HG03575 (cell line): ENCODE results near the gene OVOL3.
"Not testable (repeated sequence)": the region's sequence is repeated elsewhere in the genome, so short reads cannot be mapped to it uniquely, and the experiment has no call there.

Source experiments
- ATAC-seq: cut with Tn5 transposase; IDR thresholded peaks from one replicate; pipeline ENCODE4 v1.9.1; 2021; ENCODE audit not compliant: unreplicated experiment, insufficient number of reproducible peaks, low FRiP score; ENCODE audit errors: extremely low read depth

The OVOL3 gene

DNA sequence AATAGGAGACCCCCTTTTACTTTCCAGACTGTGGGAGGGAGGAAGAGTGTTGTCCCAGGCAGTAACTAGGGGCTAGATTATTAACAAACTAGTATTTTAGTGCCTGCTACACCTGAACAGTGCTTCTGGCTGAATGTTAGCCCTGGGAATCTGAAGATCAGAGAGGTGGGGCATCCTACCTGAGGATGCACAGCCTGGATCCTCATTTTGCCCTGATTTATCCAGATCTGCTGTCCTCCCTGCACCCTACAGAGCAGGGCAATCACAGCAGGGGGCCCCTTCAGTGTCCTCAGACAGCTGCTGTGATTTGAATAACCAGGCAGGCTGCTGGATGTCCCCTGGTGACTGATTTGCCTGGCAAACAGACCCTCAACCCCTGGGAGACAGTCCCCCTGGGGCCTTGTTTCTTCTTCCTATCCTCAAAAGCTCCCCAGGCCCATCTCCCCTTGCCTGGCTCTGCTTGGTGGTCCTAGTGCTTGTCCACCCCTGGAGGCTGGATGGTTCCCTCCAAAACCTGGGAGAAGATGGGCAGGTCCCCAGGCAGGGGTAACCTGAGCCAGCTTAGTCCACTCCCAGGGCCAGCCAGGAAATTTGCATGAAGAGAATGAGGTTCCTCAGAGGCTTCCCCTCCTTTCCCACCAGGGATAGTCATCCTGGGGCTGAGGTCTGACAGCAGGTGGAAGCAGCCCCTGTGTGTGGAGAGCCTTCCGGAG lies at the start of gene OVOL3:
OVOL3 (plus strand) TSS at position 657 of the 713 bp plus-strand sequence. CDS start 60 bp downstream, outside the sequence.
- no peak for ATAC-seq

DNA sequence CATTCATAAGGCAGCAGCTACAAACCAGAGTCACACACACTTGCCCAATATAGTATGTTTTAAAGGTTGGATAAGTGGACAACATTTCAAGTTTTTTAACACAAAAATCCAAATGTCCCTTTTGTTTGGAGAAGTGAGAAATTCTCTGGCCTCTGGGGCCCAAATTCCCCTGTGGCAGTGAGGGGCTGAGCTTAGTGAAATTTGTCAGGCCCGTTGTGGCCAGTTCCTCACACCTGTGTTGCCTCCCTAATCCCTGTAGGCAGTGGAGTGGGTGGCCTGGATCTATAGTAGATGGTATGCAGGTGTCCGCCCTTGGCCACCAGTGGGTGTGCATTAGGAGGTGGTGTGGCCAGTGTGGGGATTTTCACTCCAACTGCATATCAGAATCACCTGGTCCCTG lies 49.6 kb upstream of the OVOL3 start:
- no peak for ATAC-seq

DNA sequence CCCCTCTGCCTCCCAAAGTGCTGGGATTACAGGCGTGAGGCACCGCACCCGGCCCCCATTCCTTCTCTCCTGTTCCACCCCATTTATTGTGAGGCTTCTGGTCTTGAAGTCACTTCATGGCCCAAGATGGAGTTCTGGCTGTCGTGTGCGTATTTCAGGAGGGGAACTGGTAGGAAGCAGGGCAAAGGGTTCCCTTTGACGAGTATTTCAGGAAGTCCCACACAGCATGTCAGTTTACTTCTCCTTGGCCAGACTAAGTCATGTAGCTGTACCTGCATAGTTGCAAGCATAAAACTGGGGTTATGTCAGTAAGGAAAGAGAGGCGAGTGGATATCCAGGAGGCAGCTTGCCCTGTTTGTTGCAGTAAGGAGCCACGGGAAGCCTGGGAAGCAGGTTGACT lies 46.1 kb upstream of the OVOL3 start:
- ATAC-seq = no peak

DNA sequence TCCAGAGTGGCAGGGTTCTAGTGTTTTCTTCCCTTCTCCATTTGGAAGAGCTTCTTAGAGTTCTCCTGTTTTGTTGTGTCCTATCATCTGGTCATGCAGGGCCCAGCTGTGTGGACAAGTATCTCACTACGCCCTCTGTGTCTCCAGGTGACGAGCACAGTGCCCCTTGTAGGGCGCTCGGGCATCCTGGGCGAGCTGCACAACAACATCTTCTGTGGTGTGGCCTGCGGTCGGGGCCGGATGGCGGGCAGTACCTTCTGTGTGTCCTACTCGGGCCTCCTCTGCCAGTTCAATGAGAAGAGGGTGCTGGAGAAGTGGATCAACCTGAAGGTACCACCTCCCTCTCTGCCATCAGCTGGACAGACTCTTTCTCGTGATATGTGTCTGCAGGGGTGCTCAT lies 43.3 kb upstream of the OVOL3 start:
- no peak for ATAC-seq

DNA sequence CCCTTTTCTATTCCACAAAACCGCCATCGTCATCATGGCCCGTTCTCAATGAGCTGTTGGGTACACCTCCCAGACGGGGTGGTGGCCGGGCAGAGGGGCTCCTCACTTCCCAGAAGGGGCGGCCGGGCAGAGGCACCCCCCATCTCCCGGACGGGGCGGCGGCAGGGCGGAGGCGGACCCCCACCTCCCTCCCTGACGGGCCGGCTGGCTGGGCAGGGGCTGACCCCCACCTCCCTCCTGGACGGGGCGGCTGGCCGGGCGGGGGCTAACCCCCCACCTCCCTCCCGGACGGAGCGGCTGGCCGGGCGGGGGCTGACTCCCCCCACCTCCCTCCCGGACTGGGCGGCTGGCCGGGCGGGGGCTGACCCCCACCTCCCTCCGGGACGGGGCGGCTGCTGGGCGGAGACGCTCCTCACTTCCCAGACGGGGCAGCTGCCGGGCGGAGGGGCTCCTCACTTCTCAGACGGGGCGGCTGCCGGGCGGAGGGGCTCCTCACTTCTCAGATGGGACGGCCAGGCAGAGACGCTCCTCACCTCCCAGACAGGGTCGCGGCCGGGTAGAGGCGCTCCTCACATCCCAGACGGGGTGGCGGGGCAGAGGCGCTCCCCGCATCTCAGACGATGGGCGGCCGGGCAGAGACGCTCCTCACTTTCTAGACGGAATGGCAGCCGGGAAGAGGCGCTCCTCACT lies 42.0 kb upstream of the OVOL3 start:
- not testable (repeated sequence) for ATAC-seq

DNA sequence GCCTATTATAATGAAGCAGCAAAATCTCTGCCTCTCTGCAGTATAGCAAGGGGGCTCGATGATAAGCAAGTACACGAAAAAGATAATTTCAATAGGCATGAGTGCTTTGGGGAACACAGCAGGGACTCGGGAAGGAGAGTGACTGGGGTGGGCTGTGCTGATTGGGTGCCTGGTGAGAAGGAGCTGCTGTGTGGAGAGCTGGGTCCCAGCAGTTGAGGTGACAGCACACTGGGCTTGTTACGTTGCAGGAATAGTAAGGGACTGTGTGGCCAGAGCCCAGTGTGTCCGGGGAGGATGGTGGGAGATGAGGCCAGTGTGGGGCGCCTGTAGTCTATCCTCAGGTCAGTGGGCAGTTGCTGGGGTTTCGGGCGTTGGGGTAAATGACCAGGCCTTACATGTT lies 38.9 kb upstream of the OVOL3 start:
- ATAC-seq = no peak

DNA sequence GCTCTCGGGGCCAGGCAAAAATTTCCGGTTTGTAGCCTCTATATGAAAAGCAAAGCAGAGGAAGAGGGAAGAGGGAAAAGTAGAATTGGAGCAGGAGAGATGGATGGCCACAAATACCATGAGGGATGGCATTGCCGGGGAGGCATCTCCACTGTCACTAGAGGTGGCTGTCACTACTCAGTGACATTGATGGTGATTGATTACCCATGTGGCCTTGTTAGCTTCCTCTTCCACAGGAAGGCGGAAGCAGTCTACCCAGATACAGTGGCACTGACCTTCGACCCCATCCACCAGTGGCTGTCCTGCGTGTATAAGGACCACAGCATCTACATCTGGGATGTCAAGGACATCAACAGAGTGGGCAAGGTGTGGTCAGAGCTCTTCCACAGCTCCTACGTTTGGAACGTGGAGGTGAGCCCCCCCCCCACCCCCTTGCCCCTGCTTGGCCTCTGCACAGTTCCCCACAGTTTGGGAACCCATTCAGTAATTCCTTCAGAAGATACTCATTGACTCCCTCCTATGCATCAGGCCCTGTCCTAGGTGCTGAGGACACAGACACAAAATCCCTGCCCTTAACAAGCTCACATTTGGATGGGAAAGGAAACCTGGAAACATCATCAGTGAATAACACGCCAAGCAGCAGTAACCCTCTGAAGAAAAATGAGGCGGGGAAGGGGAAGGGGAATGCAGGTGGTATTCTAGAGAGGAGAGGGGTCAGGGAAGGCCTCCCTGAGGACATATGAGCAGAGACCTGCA lies 37.6 kb upstream of the OVOL3 start:
- ATAC-seq = no peak

DNA sequence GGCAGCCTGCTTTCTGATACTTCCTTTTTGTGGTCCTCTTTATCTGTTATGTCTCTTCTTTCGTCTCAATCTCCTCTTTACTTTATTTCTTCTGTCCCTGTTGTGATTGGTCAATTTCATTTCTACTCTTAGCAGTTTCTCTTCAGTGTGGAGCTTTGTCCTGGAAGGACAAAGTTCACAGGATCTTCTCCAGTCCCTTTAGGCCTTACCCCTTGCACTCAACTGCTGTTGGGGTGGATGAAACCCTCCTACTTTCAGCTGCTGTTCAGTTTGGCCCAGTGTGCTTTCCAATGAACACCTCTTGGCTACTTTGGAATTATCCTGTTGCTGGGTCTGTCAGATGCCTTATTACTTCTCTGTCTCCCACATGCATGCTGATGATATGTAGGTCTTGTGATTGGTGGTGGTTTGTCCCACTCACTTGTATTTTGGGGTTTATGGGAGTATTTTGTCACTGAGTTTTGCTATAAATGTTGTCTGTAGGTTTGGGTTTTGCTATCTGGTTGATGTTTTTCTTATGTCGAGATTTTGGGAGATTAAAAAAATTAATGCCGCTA lies 31.5 kb upstream of the OVOL3 start:
- no peak for ATAC-seq

DNA sequence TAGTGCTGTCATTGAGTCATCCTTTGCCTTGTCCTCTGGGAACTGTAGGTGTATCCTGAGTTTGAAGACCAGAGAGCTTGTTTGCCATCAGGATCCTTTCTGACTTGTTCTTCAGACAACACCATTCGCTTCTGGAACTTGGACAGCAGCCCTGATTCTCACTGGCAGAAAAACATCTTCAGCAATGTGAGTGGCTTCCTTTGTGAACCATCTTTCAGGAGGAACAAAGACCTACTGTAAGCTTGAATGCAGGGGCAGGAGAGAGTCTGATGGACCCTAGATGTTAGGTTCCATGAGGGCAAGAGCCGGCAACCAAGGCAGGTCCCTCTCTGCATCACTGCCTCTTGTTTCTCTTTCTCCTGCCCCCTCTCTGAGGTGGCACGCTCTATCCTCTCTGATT lies 29.6 kb upstream of the OVOL3 start:
- ATAC-seq = no peak

DNA sequence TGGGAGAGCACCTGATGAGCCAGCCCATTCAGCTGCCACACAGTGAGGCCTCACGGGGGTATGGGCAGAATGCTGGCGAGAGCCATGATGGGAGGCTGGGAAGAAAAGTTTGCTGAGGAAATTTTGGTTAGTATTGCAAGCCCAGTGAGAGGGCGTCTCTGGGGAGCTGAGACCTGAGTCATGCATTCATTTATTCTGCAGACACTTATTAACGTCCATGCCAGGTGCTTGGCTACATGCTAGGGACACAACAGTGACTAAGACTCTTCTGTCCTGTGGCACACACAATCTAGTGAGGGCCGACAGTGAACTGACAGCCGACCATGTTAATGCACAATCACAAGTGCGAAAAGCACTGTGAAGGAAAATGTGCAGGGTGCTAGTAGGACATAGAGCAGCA lies 29.0 kb upstream of the OVOL3 start:
- no peak for ATAC-seq

DNA sequence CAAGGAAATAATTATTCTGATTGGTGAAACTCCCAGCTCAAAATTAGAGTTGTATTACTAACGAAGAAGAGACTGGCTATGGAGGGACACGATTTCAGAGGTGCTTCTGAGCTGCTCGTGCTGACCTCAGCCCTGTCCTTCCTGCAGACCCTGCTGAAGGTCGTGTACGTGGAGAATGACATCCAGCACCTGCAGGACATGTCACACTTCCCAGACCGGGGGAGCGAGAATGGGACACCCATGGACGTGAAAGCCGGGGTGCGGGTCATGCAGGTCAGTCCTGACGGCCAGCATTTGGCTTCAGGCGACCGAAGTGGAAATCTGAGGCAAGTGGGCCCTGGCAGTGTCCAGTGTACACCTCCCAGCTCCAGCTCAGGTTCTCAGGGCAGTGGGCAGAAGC lies 28.0 kb upstream of the OVOL3 start:
- ATAC-seq = no peak

DNA sequence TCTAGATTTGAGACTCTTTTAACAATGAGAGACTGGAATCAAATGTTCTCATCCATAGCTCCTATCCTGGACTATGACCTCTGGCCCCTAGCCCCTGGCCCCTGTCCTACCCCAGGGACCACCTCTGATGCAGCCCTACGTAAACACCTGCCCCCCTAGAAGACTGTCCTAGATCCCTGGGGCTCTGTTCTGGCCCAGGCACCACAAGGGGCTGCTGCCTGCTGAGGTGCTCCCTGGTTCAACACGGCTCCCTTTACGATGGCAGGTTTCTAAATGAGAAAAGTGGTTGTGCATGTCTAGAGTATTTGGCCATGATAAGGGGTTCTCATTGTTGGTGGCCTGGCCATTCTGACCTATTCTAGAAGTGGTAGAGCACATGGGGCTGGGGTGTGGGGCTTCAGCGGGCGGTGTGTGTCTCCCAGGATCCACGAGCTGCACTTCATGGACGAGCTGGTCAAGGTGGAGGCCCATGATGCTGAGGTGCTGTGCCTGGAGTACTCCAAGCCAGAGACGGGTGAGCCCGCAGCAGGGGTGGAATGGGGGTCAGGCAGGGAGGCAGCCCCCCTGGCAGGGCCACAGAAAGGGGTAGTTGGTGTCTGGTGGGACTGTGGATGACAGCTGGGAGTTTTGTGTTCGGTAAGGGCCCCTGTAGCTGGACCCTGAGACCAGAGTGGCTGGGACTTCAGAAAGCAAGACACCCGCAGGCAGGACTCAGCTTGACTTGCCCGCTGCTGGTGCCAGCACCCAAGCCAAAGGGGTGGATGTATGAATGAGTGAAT lies 26.5 kb upstream of the OVOL3 start:
- no peak for ATAC-seq

DNA sequence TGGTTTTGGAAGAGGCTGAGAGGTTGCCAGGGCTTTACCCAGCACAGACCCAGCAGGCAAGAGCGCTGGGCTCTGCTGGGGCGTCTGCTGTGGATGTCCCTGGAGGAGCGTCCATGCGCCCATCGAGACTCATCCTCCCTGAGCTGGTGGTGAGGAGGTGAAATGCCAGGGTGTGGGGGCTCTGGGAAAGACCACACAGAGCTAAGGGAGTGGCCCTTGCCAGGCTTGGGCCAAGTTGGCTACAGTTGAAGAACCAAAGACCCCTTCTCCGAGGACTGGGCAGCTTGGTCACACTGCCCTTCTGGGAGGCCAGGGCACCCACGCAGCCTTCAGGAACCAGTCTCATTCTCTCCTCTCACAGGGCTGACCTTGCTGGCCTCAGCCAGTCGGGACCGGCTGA lies 24.6 kb upstream of the OVOL3 start:
- ATAC-seq = no peak

DNA sequence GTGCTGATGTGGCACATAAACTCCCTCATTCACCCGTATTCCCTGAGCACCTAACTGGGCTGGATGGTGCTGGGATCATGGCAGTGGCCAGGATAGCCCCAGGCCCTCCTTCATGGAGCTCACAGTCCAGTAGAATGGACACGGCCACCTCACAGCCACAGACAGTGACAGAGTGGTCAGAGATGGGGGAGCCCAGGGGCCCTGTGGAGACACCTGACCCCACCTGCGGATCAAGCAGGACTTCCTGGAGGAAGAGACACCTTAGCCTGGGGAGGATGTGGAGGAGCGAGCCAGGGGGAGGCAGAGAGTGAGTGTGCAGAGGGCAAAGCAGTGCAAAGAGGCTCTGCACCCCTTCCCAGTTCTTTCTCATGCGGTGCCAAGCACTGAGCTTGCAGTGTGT lies 21.1 kb upstream of the OVOL3 start:
- ATAC-seq = no peak

DNA sequence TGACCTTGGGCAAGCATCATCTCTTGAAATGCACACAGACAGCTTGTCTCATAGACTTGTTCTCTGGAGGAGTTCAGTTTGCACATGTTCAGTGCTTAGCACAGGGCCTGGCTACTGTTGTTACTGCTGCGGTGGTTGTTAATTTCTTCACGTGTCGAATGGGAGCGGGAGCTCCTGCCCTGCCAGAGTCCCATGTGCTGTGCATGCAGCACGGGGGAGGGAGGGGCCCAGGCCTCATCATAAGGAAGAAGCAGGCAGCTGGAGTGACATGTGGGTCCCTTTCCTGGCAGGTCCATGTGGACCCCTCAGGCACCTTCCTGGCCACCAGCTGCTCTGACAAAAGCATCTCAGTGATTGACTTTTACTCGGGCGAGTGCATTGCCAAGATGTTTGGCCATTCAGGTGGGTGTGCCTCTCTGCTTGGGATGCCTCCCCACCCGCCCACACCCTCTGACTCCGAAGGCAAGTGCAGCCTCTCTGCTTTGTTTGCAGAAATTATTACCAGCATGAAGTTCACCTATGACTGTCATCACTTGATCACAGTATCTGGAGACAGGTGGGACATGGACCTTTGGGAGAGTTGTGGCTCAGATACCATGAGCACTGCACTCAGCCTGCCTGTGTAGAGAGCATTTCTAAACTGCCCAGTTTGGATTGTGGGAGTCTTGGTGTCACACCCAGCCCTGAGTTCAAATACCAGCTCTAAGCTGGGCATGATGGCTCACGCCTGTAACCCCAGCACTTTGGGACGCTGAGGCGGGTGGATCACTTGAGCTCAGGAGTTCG lies 19.8 kb upstream of the OVOL3 start:
- no peak for ATAC-seq

DNA sequence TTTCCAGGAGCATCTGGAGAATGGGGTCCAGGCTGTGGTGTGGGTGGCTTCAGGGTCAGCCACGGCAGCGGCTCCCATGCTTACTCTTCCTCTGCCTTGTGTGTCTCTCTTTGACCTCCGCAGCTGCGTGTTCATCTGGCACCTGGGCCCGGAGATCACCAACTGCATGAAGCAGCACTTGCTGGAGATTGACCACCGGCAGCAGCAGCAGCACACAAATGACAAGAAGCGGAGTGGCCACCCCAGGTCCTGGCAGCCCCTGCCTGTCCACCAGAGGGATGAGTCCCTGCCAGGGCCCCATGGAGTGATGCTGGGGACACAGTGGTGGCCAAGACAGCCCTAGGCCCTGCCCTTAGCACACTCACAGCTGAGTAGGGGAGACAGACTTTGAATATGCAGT lies 18.4 kb upstream of the OVOL3 start:
- ATAC-seq = no peak

DNA sequence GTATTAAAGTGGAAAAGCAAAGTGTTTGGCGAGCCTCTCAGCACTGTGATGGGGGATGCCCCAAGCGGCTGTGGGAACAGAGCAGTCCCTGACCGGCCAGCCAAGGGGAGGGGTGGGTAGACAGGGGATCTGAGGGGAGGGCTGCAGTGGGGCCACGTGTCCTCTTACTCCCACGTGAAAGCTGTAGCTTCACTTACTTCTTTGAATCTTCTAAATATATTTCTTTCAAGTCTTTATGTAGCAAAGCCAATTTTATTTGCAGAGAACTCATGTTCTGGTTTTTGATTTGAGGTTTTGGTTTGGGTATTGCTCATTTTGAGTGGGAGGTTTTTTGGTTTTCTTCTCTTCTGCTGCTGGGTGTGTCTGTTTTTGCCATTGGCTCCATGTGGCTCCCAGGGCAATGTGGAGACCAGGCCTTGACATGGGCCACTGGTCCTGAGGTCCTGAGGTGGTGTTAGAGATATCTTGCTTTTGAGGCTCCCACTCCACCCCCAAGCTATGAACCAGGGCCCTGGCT lies 17.7 kb upstream of the OVOL3 start:
- no peak for ATAC-seq

DNA sequence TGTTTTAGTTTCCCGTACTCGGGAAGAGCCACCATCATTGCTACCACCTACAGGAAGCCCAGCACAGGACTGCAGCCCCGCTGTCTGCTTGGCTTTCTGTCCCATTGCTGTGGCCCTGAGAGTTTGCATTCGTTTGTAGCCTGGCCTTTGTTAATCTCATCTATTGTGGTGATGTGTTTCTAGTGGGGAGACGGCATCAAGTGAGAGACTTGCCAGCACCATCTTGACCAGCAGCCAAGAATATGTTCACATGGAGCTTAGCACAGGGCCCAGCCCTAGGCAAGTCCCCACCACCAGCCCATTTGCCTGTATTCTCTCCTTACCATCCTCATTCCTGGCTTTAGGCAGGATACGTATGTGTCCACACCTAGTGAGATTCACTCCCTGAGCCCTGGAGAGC lies 17.3 kb upstream of the OVOL3 start:
- ATAC-seq = no peak
